Neural progenitor cell (in vitro differentiated cells): ENCODE measurements around the gene CYP4X1. TPM values are rescaled to one million over a fixed set of nuclear protein-coding genes. Genes with fewer than 3 reads are reported as not detected.
"Not testable (repeated sequence)": the region's sequence is repeated elsewhere in the genome, so short reads cannot be mapped to it uniquely, and the experiment has no call there.

Source experiments
- DNase-seq: peaks from one replicate; pipeline ENCODE4 v3.0.0-alpha.2; 2016; ENCODE audit warnings: low spot score
- H2AFZ ChIP-seq: fragments of 200-600 bp; sonication (generic); replicated peaks from 2 replicates; pipeline ENCODE4 v1.6.1; 2016; ENCODE audit warnings: antibody characterized with exemption
- H3F3A ChIP-seq: fragments of 200-600 bp; sonication (generic); 2 replicates; pipeline ENCODE4 v1.6.1; 2016; ENCODE audit warnings: antibody characterized with exemption, low read depth
- H3K27ac ChIP-seq: fragments of 200-600 bp; sonication (generic); 2 replicates; pipeline ENCODE4 v1.5.1; 2016; ENCODE audit warnings: mild to moderate bottlenecking
- H3K27me3 ChIP-seq: fragments of 200-600 bp; sonication (generic); 2 replicates; pipeline ENCODE4 v1.6.1; 2016; ENCODE audit warnings: mild to moderate bottlenecking, moderate library complexity
- H3K36me3 ChIP-seq: fragments of 200-600 bp; sonication (generic); 2 replicates; pipeline ENCODE4 v1.5.1; 2016
- H3K4me1 ChIP-seq: fragments of 200-600 bp; sonication (generic); 2 replicates; pipeline ENCODE4 v1.6.1; 2016; ENCODE audit warnings: mixed run types
- H3K4me2 ChIP-seq: fragments of 200-600 bp; sonication (generic); 2 replicates; pipeline ENCODE4 v1.6.1; 2016
- H3K4me3 ChIP-seq: fragments of 200-600 bp; sonication (generic); 2 replicates; pipeline ENCODE4 v1.5.1; 2016
- H3K79me2 ChIP-seq: fragments of 200-600 bp; sonication (generic); 2 replicates; pipeline ENCODE4 v1.6.1; 2016; ENCODE audit warnings: low read depth
- H3K9ac ChIP-seq: fragments of 200-600 bp; sonication (generic); 2 replicates; pipeline ENCODE4 v1.6.1; 2016
- H3K9me3 ChIP-seq: fragments of 200-600 bp; sonication (generic); 2 replicates; pipeline ENCODE4 v1.5.1; 2016; ENCODE audit warnings: low read depth
- H4K20me1 ChIP-seq: fragments of 200-600 bp; sonication (generic); 2 replicates; pipeline ENCODE4 v1.6.1; 2016; ENCODE audit warnings: low read depth
- H3K27ac Mint-ChIP-seq: 3 replicates; pipeline ENCODE4 v1.8.0; 2021; ENCODE audit warnings: mixed read lengths
- H3K27me3 Mint-ChIP-seq: 2 replicates; pipeline ENCODE4 v1.8.0; 2022; ENCODE audit warnings: low read depth, mild to moderate bottlenecking, inconsistent platforms, moderate library complexity, mixed read lengths; ENCODE audit not compliant: insufficient read depth
- H3K36me3 Mint-ChIP-seq: 3 replicates; pipeline ENCODE4 v1.8.0; 2021; ENCODE audit warnings: mixed read lengths
- H3K4me1 Mint-ChIP-seq: 3 replicates; pipeline ENCODE4 v1.8.0; 2021; ENCODE audit warnings: mixed read lengths
- H3K4me3 Mint-ChIP-seq: 3 replicates; pipeline ENCODE4 v1.8.0; 2021; ENCODE audit warnings: mild to moderate bottlenecking, moderate library complexity, mixed read lengths
- H3K9me3 Mint-ChIP-seq: 3 replicates; pipeline ENCODE4 v1.8.0; 2020; ENCODE audit warnings: mixed read lengths
- CTCF ChIP-seq: fragments of 200-600 bp; sonication (generic); IDR thresholded peaks from 2 replicates; pipeline ENCODE4 v1.5.1; 2017; ENCODE audit warnings: antibody characterized with exemption, mild to moderate bottlenecking
- small RNA-seq: library from RNA; depleted of rRNA; stranded (forward); fragments of <200 nt; gene quantifications from one replicate; pipeline ENCODE3, GENCODE V24; 2015
- total RNA-seq: library from RNA; depleted of rRNA; stranded (reverse); fragments of >200 nt; gene quantifications from 2 replicates; pipeline ENCODE4 v1.2.3, GENCODE V29; 2015; ENCODE audit warnings: low replicate concordance

CYP4X1 gene
- total RNA-seq, 1 donor from 2014 or later = 0.17 TPM

GRCh38 chr1:47091476-47091875 lies 68.0 kb downstream of the CYP4X1 start:
- not testable (repeated sequence) for H4K20me1 ChIP-seq, H3K36me3 Mint-ChIP-seq

More at GRCh38 chr1:47091476-47091875, 68.0 kb downstream of the CYP4X1 start:
- not testable (repeated sequence) for H3K4me2 ChIP-seq, H2AFZ ChIP-seq, H3K27me3 Mint-ChIP-seq, H3K4me1 ChIP-seq, H3K9me3 Mint-ChIP-seq, H3K9ac ChIP-seq, H3K4me3 ChIP-seq, H3K4me1 Mint-ChIP-seq, H3K79me2 ChIP-seq, H3K9me3 ChIP-seq, H3K36me3 ChIP-seq, H3K4me3 Mint-ChIP-seq, H3K27ac ChIP-seq, H3K27ac Mint-ChIP-seq, H3K27me3 ChIP-seq, DNase-seq, H3F3A ChIP-seq
- peak; percentile 55 for TF ChIP-seq CTCF

Small RNA genes lying within 50 kb of the gene (small RNA-seq; reads per million reads assigned to genes)
- not detected for gene CYP4A27P
- gene CYP4A43P = not detected
- not detected for gene CYP4A44P

Other genes starting within 250 kb of the CYP4X1 start
- gene CYP4B1, start 224.6 kb upstream of the CYP4X1 start, total RNA-seq = not detected in 2 replicates
- not detected in 2 replicates for gene CYP4A11, start 82.2 kb upstream of the CYP4X1 start, total RNA-seq
- not detected in 2 replicates for gene CYP4Z1, start 43.6 kb downstream of the CYP4X1 start, total RNA-seq
- not detected in 2 replicates for gene CYP4A22, start 113.8 kb downstream of the CYP4X1 start, total RNA-seq
- not detected in 2 replicates for gene PDZK1IP1, start 166.4 kb downstream of the CYP4X1 start, total RNA-seq
- gene TAL1, start 208.6 kb downstream of the CYP4X1 start, total RNA-seq = not detected in 2 replicates